Neural cell (in vitro differentiated cells): ENCODE measurements around the gene TLE2. TPM values are rescaled to one million over a fixed set of nuclear protein-coding genes. Genes with fewer than 3 reads are reported as not detected.

Experiments used
- H2AFZ ChIP-seq: fragments of 200-600, 300-800 bp; sonication (generic), shearing (Covaris generic); 2 replicates; pipeline ENCODE4 v1.6.0; 2014; ENCODE audit warnings: low read depth, mild to moderate bottlenecking, antibody characterized with exemption, low read length, moderate library complexity
- H3F3A ChIP-seq: fragments of 200-600 bp; shearing (Covaris generic); 2 replicates; pipeline ENCODE4 v1.6.1; 2016; ENCODE audit warnings: mild to moderate bottlenecking, moderate library complexity, mixed read lengths, antibody characterized with exemption, low read length; ENCODE audit not compliant: insufficient read depth, poor library complexity, severe bottlenecking
- H3K27ac ChIP-seq: fragments of 200-600, 300-800 bp; sonication (generic), shearing (Covaris generic); 2 replicates; pipeline ENCODE4 v1.5.1; 2014; ENCODE audit warnings: mild to moderate bottlenecking, low read length, moderate library complexity
- H3K27me3 ChIP-seq: fragments of 300-800, 200-600 bp; sonication (generic), shearing (Covaris generic); 2 replicates; pipeline ENCODE4 v1.6.0; 2014; ENCODE audit warnings: mild to moderate bottlenecking, low read depth, low read length, moderate library complexity; ENCODE audit not compliant: insufficient read depth
- H3K36me3 ChIP-seq: fragments of 300-800, 200-600 bp; sonication (generic), shearing (Covaris generic); 2 replicates; pipeline ENCODE4 v1.5.1; 2014; ENCODE audit warnings: mild to moderate bottlenecking, antibody characterized with exemption, low read length, moderate library complexity; ENCODE audit not compliant: insufficient read depth
- H3K4me2 ChIP-seq: fragments of 300-800, 200-600 bp; sonication (generic), shearing (Covaris generic); 2 replicates; pipeline ENCODE4 v1.6.0; 2014; ENCODE audit warnings: mild to moderate bottlenecking, low read length
- H3K4me3 ChIP-seq: fragments of 300-800, 200-600 bp; sonication (generic), shearing (Covaris generic); 2 replicates; pipeline ENCODE4 v1.5.1; 2014; ENCODE audit warnings: mild to moderate bottlenecking, low read length, moderate library complexity
- H3K79me2 ChIP-seq: fragments of 200-600 bp; shearing (Covaris generic); replicated peaks from 2 replicates; pipeline ENCODE4 v1.6.0; 2014; ENCODE audit warnings: mild to moderate bottlenecking, low read length, moderate library complexity; ENCODE audit not compliant: insufficient read depth
- H3K9ac ChIP-seq: fragments of 300-800, 200-600 bp; sonication (generic), shearing (Covaris generic); 2 replicates; pipeline ENCODE4 v1.6.1; 2016; ENCODE audit warnings: mild to moderate bottlenecking, low read length, mixed read lengths
- H3K9me2 ChIP-seq: fragments of 200-600 bp; shearing (Covaris generic); 2 replicates; pipeline ENCODE4 v1.6.1; 2016; ENCODE audit warnings: mild to moderate bottlenecking, low read length, mixed read lengths; ENCODE audit not compliant: insufficient read depth
- H3K9me3 ChIP-seq: fragments of 200-600, 300-800 bp; sonication (generic), shearing (Covaris generic); 2 replicates; pipeline ENCODE4 v1.6.1; 2016; ENCODE audit warnings: mild to moderate bottlenecking, mixed run types, low read length, moderate library complexity, mixed read lengths
- H4K20me1 ChIP-seq: fragments of 200-600 bp; shearing (Covaris generic); 2 replicates; pipeline ENCODE4 v1.6.1; 2016; ENCODE audit warnings: mild to moderate bottlenecking, mixed run types; ENCODE audit not compliant: insufficient read depth
- CTCF ChIP-seq: fragments of 450-650 bp; IDR thresholded peaks from 2 replicates; pipeline ENCODE4 v1.5.1; 2014; ENCODE audit warnings: antibody characterized with exemption, mild to moderate bottlenecking, moderate library complexity; ENCODE audit not compliant: poor library complexity, severe bottlenecking
- MXI1 ChIP-seq: fragments of 450-650 bp; conservative IDR thresholded peaks from 2 replicates; pipeline ENCODE4 v1.6.1; 2014; ENCODE audit warnings: antibody characterized with exemption, mild to moderate bottlenecking; ENCODE audit not compliant: poor library complexity, severe bottlenecking
- POLR2AphosphoS5 ChIP-seq: IDR thresholded peaks from 2 replicates; pipeline ENCODE4 v1.6.1; 2012
- RAD21 ChIP-seq: fragments of 450-650 bp; conservative IDR thresholded peaks from 2 replicates; pipeline ENCODE4 v1.6.1; 2014; ENCODE audit warnings: antibody characterized with exemption, mild to moderate bottlenecking, moderate library complexity
- REST ChIP-seq: IDR thresholded peaks from 2 replicates; pipeline ENCODE4 v1.6.1; 2012; ENCODE audit warnings: borderline replicate concordance
- SMC3 ChIP-seq: fragments of 450-650 bp; conservative IDR thresholded peaks from 2 replicates; pipeline ENCODE4 v1.6.1; 2014; ENCODE audit warnings: antibody characterized with exemption, mild to moderate bottlenecking, moderate library complexity; ENCODE audit not compliant: poor library complexity
- TAF1 ChIP-seq: IDR thresholded peaks from 2 replicates; pipeline ENCODE4 v1.6.1; 2012; ENCODE audit warnings: low read depth
- polyA plus RNA-seq: library from polyadenylated mRNA; depleted of rRNA; stranded (reverse); fragments of >200 nt; gene quantifications from 2 replicates; pipeline ENCODE4 v1.2.3, GENCODE V29; 2014

The TLE2 gene
- polyA plus RNA-seq, 1 donor from 2014 or later = 7.0 TPM

- Histone ChIP-seq H3K36me3 (no peaks in the 10 kb centered on the region), H3K9ac (no peak overlapping the region), H3F3A (no peaks in the 10 kb centered on the region), H3K9me2 (no peaks in the 10 kb centered on the region), H3K9me3 (no peaks in the 10 kb centered on the region), H4K20me1 (no peaks in the 10 kb centered on the region), H2AFZ (no peak overlapping the region), H3K27me3 (no peaks in the 10 kb centered on the region), H3K4me2 (no peak overlapping the region), H3K79me2 (no peaks in the 10 kb centered on the region), H3K27ac (no peak overlapping the region), H3K4me3 (no peak overlapping the region)
- TF ChIP-seq POLR2AphosphoS5 = no peak
- TF ChIP-seq CTCF = peak; percentile 94
- TF ChIP-seq REST = no peak
- peak; percentile 93 for TF ChIP-seq RAD21
- TF ChIP-seq TAF1 = no peak
- peak; percentile 86 for TF ChIP-seq SMC3
Measured at GRCh38 chr19:2962018-2962670, 66.9 kb downstream of the TLE2 start.

GRCh38 chr19:2960120-2960519 is 69.0 kb downstream of the TLE2 start:
- TF ChIP-seq MXI1 (no peak), CTCF (no peak)

More at GRCh38 chr19:2960120-2960519, 69.0 kb downstream of the TLE2 start:
- H3K36me3 ChIP-seq = no peaks in the 10 kb centered on the region
- H2AFZ ChIP-seq = no peak overlapping the region
- no peaks in the 10 kb centered on the region for H3K27me3 ChIP-seq
- H3K27ac ChIP-seq = no peak overlapping the region
- no peak overlapping the region for H3K4me3 ChIP-seq
- H3K9me3 ChIP-seq = no peaks in the 10 kb centered on the region
- H3K9me2 ChIP-seq = no peaks in the 10 kb centered on the region
- H4K20me1 ChIP-seq = no peaks in the 10 kb centered on the region
- no peak overlapping the region for H3K9ac ChIP-seq
- no peaks in the 10 kb centered on the region for H3K79me2 ChIP-seq
- no peak overlapping the region for H3K4me2 ChIP-seq
- no peaks in the 10 kb centered on the region for H3F3A ChIP-seq
